ENCODE measurements around the gene SLC7A6.

The SLC7A6 gene

DNA sequence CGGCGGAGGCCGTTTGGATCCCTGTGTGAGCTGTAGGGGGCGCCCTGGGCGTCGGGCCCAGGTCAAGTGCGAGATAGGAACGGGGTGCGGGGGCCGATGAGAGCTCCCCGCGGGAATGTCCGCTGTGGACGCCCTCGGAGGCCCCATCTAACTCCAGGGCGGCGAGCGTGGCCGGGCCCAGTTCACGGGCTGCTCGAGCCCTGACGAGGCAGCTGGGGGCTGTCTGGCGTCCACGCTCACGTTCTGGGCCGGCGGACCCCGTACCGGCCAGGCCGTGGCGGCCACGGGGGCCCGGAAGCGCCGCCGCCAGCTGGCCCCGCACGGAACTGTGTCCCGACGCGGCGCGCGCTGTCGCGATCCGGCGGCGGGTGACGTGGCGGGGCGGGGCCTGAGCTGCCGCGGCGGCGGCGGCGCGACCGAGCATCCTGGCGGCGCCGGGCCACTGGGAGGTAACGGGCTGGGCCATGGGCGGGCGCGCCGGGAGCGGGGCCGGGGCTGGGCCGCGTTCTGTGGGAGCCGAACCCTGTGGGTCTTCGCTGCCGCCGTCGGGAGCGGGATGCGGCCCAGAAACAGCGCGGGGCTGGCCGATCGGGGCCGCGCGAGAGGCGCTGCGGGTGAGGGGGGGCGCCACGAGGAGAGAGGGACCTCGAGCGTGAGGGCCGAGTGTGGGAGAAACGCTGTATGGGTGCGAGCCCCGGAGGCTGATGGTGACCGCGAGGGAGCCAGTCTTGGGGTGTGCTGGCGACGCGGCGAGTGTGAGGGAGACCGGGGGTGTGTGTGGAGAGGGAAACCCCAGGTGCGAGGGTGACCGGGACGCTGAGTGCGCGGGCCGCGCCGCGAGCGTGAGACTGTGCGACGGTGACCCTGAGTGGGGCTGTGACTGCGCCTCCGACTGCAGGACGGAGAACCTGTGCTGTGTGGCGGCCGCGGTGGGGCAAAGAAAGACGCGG is at the start of gene SLC7A6:
TSS of gene SLC7A6 (plus strand) at position 399 of the 950 bp plus-strand sequence. CDS start 10,201 bp downstream, outside the sequence.
- peak; percentile 59 for DNase-seq

GRCh38 chr16:68214726-68215125 is 49.6 kb upstream of the SLC7A6 start:
- DNase-seq, result no peak

- DNase-seq, result no peak
These were observed 49.0 kb upstream of the SLC7A6 start for GRCh38 chr16:68215302-68215701.

DNA sequence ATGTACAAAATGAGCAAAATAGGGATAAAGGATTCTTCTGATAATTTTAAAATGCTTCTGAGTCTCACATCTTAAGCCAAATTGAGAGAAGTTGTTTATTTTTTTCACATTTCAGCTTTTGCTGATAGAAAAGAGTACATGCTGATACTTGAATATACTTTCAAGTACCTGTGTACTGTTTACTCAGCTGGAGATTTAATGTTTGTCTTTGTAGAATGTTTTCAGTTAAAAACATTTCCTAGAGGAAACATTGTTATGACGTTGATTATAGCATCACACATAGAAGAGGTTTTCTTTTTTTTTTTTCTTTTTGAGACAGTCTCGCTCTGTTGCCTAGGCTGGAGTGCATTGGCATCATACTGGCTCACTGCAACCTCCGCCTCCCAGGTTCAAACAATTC is 48.1 kb upstream of the SLC7A6 start:
- no peak for DNase-seq

- DNase-seq, result no peak
These were observed 46.8 kb upstream of the SLC7A6 start for GRCh38 chr16:68217506-68217905.

- DNase-seq, result no peak
These were observed 44.5 kb upstream of the SLC7A6 start for GRCh38 chr16:68219725-68220351.

GRCh38 chr16:68223072-68223471 is 41.3 kb upstream of the SLC7A6 start:
- DNase-seq, result no peak

- DNase-seq, result no peak
These were observed 38.2 kb upstream of the SLC7A6 start for GRCh38 chr16:68226116-68226515.

GRCh38 chr16:68227183-68227793 is 37.0 kb upstream of the SLC7A6 start:
- DNase-seq, result no peak

GRCh38 chr16:68227850-68228553 is 36.3 kb upstream of the SLC7A6 start:
- no peak for DNase-seq

DNA sequence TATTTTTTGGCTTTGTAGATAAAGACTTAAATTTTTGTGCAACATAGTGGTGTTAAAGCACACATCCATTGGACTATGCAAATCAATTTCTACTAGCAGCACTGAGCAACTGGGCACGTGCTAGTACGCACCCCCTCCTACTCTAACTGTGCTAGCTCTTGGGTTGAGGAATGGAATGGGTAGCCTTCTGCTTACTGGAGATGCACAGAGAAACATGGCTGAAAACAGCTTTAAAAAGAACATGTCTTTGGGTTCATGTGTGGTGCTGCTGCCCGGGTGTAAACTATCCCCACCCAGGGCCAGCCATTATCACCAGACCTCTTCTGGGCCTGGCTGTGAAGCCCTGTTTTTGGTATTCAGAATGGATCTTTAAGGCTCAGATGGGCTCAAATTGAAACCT is 35.7 kb upstream of the SLC7A6 start:
- no peak for DNase-seq

DNA sequence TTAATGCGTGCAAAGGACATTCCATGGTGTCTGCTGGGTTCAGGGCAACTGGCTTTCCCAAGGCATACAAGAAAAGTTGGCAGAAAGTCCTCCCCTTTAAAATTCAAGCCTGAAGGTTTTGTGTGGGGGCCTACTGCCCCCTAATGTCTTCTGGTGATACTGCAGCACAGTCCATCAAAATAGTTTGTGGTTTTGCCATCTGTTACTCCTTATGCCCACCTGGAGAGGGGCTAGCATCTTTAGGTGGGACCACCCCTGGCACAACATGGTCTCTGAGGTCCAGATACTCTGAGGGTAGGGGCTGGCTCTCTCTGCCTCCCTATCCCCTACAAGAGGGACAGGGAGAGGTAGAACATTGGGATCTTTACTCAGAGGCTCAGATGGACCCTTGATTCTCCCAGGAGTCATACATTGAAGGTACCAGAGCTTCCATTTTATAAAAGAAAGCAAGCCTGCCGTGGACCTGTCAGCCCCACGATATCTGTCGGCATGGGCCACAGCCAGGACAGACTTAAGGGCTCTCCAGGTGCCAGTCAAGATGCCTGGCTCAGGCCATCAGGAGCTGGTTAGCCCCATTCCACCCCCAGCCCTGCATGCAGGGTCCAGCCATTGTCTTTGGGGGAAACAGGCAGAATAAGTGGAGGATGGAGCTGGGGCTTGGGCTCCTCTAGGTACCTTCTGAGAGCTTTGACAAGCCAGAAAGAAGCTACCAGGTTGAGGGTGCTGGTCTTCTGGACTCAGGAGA is 34.7 kb upstream of the SLC7A6 start:
- peak; percentile 56 for DNase-seq

DNA sequence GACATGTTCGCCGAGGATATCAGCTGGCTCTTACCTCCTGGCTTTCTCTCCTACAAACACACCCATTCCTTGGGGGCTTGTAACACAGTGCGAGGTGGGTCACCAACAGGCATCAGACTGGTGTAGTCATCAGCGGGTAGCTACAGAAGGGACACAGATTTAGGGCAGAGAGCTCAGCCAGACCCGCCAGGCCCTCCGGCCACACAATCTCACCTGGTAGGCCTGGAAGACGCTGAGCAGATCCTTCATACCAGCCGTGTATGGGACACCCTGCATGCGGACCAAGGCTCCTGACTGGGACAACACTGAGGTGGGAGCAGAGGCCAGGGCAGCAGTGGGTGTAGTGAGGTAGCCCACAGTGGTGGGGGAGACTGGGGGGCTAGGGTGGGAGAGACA is 34.2 kb upstream of the SLC7A6 start:
- no peak for DNase-seq

- DNase-seq, result no peak
These were observed 33.4 kb upstream of the SLC7A6 start for GRCh38 chr16:68230956-68231355.

GRCh38 chr16:68231384-68232136 is 32.8 kb upstream of the SLC7A6 start:
- no peak for DNase-seq

GRCh38 chr16:68232335-68232734 is 32.0 kb upstream of the SLC7A6 start:
- DNase-seq, result no peak

- no peak for DNase-seq
These were observed 31.1 kb upstream of the SLC7A6 start for GRCh38 chr16:68233085-68233834.

DNA sequence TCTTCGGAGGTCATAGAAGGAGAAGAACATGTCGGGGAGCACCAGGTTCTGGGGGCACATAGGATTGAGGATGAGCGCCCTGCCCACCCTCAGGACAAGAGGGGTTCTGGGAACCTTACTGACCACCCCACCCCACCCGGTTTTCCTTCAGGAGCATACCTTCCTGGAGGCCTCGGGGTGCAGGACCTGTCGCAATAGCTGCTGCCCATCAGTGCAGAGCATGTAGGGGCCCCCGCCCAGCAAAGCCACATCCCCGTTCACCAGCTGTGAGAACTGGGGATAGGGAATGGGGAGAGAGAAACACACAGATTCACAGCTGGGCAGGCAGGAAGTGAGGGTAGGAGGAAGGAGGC is 30.5 kb upstream of the SLC7A6 start:
- DNase-seq, result no peak

DNA sequence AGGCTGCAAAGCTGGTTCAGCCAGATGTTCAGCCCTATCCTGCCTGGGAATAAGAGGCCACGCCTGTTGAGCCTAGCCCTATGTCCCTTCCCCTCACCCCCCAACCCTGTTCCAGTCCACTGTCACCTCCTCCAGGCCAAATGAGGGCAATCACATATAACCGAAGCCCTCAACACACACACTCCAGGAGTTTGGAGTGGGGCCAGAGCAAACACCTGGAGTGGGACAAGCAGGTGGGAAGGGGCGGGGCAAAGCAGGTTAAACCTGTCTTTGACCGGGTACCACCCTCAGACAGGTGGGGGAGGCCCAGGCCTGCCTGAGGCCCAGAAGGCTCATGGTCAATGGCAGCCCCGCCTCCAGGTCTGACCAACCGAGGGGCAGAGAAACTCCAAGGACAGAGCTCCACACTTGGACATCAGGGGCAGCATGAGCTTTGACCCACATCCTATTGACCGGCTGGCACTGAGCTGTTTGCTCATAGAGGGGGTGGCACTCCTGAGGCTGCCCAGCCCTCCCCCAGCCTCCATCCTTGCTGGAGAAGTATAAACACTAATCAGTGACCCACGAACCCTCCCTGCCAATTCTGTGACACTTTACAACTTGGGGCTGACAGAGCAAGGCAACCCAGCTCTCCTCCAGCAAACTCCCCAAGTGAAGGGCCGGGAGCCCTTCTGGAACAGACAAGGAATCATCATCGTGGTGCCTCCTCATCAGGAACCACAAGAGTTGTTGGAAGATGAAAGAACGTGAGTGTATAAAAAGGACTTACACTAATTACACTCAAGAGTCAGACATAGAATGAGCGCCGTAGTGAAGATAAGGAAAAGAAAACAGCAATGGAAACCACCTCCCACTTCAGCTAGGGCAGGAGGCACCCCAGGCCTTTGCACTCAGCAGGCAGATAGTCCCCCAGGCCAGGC is 29.9 kb upstream of the SLC7A6 start:
- peak; percentile 12 for DNase-seq

All from NCI-H2171 (cell line).